Upper lobe of left lung (tissue), 6 donors: ENCODE data around the gene EML5. TPM values are rescaled to one million over a fixed set of nuclear protein-coding genes. Genes with fewer than 3 reads are reported as not detected.

Source experiments
- ATAC-seq, 2 donors: fragments of 200-7000 bp; cut with Tn5 transposase; one replicate each; pipeline ENCODE4 v1.9.1; 2022; ENCODE audit warnings: mild to moderate bottlenecking in 2 of 2, moderate library complexity in 2 of 2; ENCODE audit not compliant: low FRiP score in 2 of 2
- DNase-seq, 2 donors: peaks; one replicate each; pipeline ENCODE4 v3.0.0-alpha.2; 2019 to 2020
- H3K27ac ChIP-seq, 4 donors: fragments of 200-600 bp; sonication (generic); one replicate each; pipeline ENCODE4 v1.5.1; 2016 to 2019
- H3K27me3 ChIP-seq, 4 donors: fragments of 200-600 bp; sonication (generic); one replicate each; pipeline ENCODE4 v1.5.1; 2017 to 2019
- H3K36me3 ChIP-seq, 4 donors: fragments of 200-600 bp; sonication (generic); one replicate each; pipeline ENCODE4 v1.5.1; 2016 to 2019
- H3K4me1 ChIP-seq, 4 donors: fragments of 200-600 bp; sonication (generic); one replicate each; pipeline ENCODE4 v1.5.1; 2018 to 2019
- H3K4me3 ChIP-seq, 4 donors: fragments of 200-600 bp; sonication (generic); one replicate each; pipeline ENCODE4 v1.5.1; 2017 to 2019; ENCODE audit warnings: mild to moderate bottlenecking in 2 of 4, moderate library complexity in 1 of 4
- H3K9me3 ChIP-seq, 4 donors: fragments of 200-600 bp; sonication (generic); one replicate each; pipeline ENCODE4 v1.5.1; 2018 to 2019
- EP300 ChIP-seq, 4 donors: sonication (generic); formaldehyde crosslinking; IDR thresholded peaks; one replicate each; pipeline ENCODE4 v1.5.1; 2017; ENCODE audit warnings: antibody characterized with exemption in 4 of 4, control low read depth in 2 of 4
- POLR2A ChIP-seq, 4 donors: fragments of 450-650 bp; IDR thresholded peaks; one replicate each; pipeline ENCODE4 v1.5.1; 2016 to 2017; ENCODE audit warnings: antibody characterized with exemption in 4 of 4, mild to moderate bottlenecking in 2 of 4
- POLR2AphosphoS5 ChIP-seq, 2 donors: sonication (generic); formaldehyde crosslinking; IDR thresholded peaks; one replicate each; pipeline ENCODE4 v1.5.1; 2017; ENCODE audit warnings: antibody characterized with exemption in 2 of 2
- WGBS, 2 donors: methylation state at CpG; one replicate each; pipeline ENCODE4 v1.1.5; 2017 to 2018; 5-methylcytosine and 5-hydroxymethylcytosine counted together
- total RNA-seq, 6 donors: library from RNA; depleted of rRNA in 4 of 6; stranded (reverse); fragments of >200 nt in 4 of 6; gene quantifications; one replicate each; pipeline versions ENCODE4 v1.1.0 to v1.2.1, GENCODE V29; 2016 to 2021
- TF ChIP-seq, protein P1 (sequence below), 6 experiments: fragments of 450-650 bp in 4 of 6; fragments of 200-600 bp in 2 of 6; sonication (generic) in 2 of 6; IDR thresholded peaks; one replicate each; pipeline ENCODE4 v1.5.1; 2016 to 2019; ENCODE audit warnings: antibody characterized with exemption in 6 of 6
- donor health status: DM: no; HTN: no; CAD: no; lungs with moderate emphysema.
- donor health status: DM: no; HTN: yes; CAD: no; lungs with severe emphysema.

Gene EML5
- total RNA-seq, 6 donors from 2014 or later, result 0.98 to 10.5 (median 3.3) TPM

DNA sequence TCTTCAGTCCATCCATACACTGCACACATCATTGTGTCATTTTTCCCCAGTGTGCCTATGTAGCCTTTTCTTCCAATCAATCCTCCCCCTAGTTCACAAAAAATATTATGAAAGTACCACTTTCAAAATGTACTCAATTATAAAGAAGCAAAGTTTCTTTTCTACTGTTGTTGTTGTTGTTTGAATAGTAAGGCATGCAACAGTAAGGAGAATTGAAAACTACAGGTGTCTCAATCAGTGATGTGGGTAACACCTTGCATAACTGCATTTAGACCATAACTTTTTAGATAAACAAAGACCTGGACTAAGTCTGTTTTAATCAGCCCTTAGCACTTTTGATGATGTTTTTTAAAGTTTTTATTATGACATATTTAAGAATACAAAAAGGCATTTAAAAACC, 104.4 kb downstream of the EML5 start:
- ATAC-seq (no peak), DNase-seq (no peak)
- no peaks in the 10 kb centered on the region for H3K4me1 ChIP-seq
- no peaks in the 10 kb centered on the region for H3K9me3 ChIP-seq
- H3K27ac ChIP-seq, result no peak overlapping the region
- no peaks in the 10 kb centered on the region for H3K27me3 ChIP-seq
- H3K4me3 ChIP-seq, result no peak overlapping the region
- H3K36me3 ChIP-seq, result no peaks in the 10 kb centered on the region
- TF ChIP-seq POLR2AphosphoS5 (IDR thresholded peaks at IDR 0.05) (no peak), POLR2A (IDR thresholded peaks at IDR 0.05) (no peak), EP300 (IDR thresholded peaks at IDR 0.05) (no peak)
- TF ChIP-seq, protein P1, sequence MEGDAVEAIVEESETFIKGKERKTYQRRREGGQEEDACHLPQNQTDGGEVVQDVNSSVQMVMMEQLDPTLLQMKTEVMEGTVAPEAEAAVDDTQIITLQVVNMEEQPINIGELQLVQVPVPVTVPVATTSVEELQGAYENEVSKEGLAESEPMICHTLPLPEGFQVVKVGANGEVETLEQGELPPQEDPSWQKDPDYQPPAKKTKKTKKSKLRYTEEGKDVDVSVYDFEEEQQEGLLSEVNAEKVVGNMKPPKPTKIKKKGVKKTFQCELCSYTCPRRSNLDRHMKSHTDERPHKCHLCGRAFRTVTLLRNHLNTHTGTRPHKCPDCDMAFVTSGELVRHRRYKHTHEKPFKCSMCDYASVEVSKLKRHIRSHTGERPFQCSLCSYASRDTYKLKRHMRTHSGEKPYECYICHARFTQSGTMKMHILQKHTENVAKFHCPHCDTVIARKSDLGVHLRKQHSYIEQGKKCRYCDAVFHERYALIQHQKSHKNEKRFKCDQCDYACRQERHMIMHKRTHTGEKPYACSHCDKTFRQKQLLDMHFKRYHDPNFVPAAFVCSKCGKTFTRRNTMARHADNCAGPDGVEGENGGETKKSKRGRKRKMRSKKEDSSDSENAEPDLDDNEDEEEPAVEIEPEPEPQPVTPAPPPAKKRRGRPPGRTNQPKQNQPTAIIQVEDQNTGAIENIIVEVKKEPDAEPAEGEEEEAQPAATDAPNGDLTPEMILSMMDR (IDR thresholded peaks at IDR 0.05), result no peak

DNA sequence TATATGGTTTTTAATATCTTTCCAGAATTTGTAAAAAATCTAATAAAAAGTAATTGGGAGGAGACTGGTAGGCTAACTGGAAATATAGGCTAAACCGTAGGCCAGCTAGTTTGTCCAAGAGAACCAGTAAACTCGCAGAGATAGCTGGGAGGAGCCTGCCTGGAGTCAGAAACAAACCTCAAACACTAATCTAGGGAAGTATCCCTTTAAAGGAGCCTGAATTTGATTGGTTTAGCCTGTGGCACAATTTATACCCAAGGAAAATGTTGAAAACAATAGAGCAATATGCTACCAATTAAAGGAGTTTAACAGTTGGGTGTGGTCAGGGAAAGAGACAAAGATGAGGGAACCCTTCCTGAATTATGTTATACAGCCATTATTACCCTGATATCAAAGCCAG, 109.6 kb downstream of the EML5 start:
- ATAC-seq (no peak), DNase-seq (no peak)
- no peaks in the 10 kb centered on the region for H3K27me3 ChIP-seq
- 65 to 75% methylated on average over 2 of the region's 2 CpGs for WGBS, 2 donors
- no peaks in the 10 kb centered on the region for H3K36me3 ChIP-seq
- H3K27ac ChIP-seq, result no peak overlapping the region
- TF ChIP-seq, protein P1 (IDR thresholded peaks at IDR 0.05), result no peak
- no peak for TF ChIP-seq POLR2A (IDR thresholded peaks at IDR 0.05)
- TF ChIP-seq EP300 (IDR thresholded peaks at IDR 0.05), result no peak
- no peak for TF ChIP-seq POLR2AphosphoS5 (IDR thresholded peaks at IDR 0.05)
- H3K4me1 ChIP-seq, result no peaks in the 10 kb centered on the region
- H3K4me3 ChIP-seq, result no peak overlapping the region
- H3K9me3 ChIP-seq, result no peaks in the 10 kb centered on the region

DNA sequence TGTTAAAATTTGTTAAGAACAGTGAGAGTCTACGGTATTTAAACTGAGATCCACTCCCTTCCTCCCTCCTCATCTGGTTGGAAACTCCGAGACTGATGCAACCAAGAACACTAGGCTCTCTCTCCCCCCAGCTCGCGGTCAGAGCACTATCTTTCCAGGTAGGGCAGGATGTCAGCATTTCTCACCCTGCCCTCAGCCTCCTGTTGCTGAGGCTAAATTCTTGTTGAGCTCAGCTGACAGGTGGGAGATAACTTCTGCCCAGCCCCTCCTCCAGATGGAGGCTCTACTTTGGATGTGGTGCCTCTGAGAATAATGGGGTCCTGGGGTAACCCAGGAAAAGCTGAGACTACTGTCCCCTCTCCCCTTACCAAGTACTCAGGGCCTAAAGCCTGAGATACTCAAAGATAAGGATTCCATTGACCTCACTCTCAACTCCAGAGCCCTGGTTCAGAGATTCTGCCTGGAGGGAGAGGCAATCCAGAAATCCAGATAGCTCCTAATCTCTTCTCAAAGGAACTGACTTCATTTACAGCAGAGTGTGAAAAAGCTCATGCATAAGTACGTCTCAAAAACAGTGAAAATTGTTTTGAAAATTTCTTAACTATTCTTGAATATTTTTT, 110.1 kb downstream of the EML5 start:
- H3K27ac ChIP-seq, result no peak overlapping the region
- DNase-seq (no peak), ATAC-seq (no peak)
- WGBS, 2 donors, result 44% methylated on average over 5 of the region's 5 CpGs
- no peak overlapping the region for H3K4me3 ChIP-seq
- H3K9me3 ChIP-seq, result no peaks in the 10 kb centered on the region
- TF ChIP-seq, protein P1 (IDR thresholded peaks at IDR 0.05), result no peak
- no peak for TF ChIP-seq EP300 (IDR thresholded peaks at IDR 0.05)
- no peak for TF ChIP-seq POLR2A (IDR thresholded peaks at IDR 0.05)
- no peak for TF ChIP-seq POLR2AphosphoS5 (IDR thresholded peaks at IDR 0.05)
- H3K36me3 ChIP-seq, result no peaks in the 10 kb centered on the region
- no peaks in the 10 kb centered on the region for H3K27me3 ChIP-seq
- H3K4me1 ChIP-seq, result no peaks in the 10 kb centered on the region

DNA sequence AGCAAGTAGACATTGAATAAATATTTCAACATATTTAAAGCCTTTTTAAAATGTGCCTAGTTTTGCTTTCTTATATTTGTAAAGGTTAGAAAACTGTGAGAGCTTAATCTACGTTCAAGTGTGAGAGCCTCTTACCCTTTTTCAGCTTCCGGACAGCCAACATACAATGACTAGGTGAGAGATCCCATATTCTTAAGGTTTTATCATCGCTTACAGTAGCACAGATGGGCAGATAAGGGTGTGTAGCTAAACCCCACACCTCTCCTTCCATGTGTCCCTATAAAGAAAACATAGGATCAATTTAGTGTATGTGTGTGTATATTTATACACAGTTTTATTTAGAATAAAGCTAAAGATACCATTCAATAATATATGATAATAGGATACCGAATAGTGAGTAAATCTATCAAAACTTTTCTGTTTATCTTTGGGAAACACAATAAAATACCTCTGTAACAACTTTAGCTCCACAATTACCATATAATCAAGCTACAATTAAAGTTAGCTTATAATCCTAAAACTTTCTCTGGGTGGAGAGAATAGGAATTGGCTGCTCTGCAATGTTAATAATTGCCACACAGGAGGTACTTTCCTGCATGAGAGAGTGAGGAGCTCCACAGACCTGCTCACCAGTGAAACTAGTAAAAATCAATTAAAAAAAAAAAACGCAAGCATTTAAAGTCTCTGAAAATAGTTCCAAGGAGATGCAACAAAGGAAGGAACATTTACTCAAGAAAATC, 110.8 kb downstream of the EML5 start:
- no peaks in the 10 kb centered on the region for H3K4me1 ChIP-seq
- no peak overlapping the region for H3K4me3 ChIP-seq
- no peak overlapping the region for H3K27ac ChIP-seq
- DNase-seq, result no peak
- WGBS, 2 donors, result 70 to 75% methylated on average over 5 of the region's 5 CpGs
- no peaks in the 10 kb centered on the region for H3K27me3 ChIP-seq
- no peak for ATAC-seq
- no peak for TF ChIP-seq POLR2A (IDR thresholded peaks at IDR 0.05)
- no peak for TF ChIP-seq EP300 (IDR thresholded peaks at IDR 0.05)
- TF ChIP-seq POLR2AphosphoS5 (IDR thresholded peaks at IDR 0.05), result no peak
- TF ChIP-seq, protein P1 (IDR thresholded peaks at IDR 0.05), result no peak
- H3K9me3 ChIP-seq, result no peaks in the 10 kb centered on the region
- no peaks in the 10 kb centered on the region for H3K36me3 ChIP-seq
